Hepatocyte (in vitro differentiated cells): Measurements from ENCODE around the gene DMBT1.

Experiments
- EZH2 ChIP-seq: fragments of 200-600 bp; sonication (generic); IDR thresholded peaks from 2 replicates; pipeline ENCODE4 v1.6.1; 2016; ENCODE audit warnings: antibody characterized with exemption, mild to moderate bottlenecking, borderline replicate concordance
- EZH2phosphoT487 ChIP-seq: fragments of 200-600 bp; sonication (generic); IDR thresholded peaks from one replicate; pipeline ENCODE4 v1.6.1; 2018; ENCODE audit warnings: antibody characterized with exemption, mild to moderate bottlenecking, low read depth, moderate library complexity; ENCODE audit not compliant: unreplicated experiment, severe bottlenecking
- TF ChIP-seq, protein P1 (sequence below): fragments of 200-600 bp; sonication (generic); IDR thresholded peaks from 2 replicates; pipeline ENCODE4 v1.5.1; 2016; ENCODE audit warnings: antibody characterized with exemption, mild to moderate bottlenecking; ENCODE audit not compliant: poor library complexity

GRCh38 chr10:122617476-122618270 lies 57.1 kb downstream of the DMBT1 start:
- TF ChIP-seq, protein P1, sequence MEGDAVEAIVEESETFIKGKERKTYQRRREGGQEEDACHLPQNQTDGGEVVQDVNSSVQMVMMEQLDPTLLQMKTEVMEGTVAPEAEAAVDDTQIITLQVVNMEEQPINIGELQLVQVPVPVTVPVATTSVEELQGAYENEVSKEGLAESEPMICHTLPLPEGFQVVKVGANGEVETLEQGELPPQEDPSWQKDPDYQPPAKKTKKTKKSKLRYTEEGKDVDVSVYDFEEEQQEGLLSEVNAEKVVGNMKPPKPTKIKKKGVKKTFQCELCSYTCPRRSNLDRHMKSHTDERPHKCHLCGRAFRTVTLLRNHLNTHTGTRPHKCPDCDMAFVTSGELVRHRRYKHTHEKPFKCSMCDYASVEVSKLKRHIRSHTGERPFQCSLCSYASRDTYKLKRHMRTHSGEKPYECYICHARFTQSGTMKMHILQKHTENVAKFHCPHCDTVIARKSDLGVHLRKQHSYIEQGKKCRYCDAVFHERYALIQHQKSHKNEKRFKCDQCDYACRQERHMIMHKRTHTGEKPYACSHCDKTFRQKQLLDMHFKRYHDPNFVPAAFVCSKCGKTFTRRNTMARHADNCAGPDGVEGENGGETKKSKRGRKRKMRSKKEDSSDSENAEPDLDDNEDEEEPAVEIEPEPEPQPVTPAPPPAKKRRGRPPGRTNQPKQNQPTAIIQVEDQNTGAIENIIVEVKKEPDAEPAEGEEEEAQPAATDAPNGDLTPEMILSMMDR: no peak
- TF ChIP-seq EZH2: no peak
- no peak for TF ChIP-seq EZH2phosphoT487
